ENCODE results near the gene C10orf143.

GRCh38 chr10:130146042-130146441 lies 35.4 kb upstream of the C10orf143 start:
- TF ChIP-seq, protein P1, sequence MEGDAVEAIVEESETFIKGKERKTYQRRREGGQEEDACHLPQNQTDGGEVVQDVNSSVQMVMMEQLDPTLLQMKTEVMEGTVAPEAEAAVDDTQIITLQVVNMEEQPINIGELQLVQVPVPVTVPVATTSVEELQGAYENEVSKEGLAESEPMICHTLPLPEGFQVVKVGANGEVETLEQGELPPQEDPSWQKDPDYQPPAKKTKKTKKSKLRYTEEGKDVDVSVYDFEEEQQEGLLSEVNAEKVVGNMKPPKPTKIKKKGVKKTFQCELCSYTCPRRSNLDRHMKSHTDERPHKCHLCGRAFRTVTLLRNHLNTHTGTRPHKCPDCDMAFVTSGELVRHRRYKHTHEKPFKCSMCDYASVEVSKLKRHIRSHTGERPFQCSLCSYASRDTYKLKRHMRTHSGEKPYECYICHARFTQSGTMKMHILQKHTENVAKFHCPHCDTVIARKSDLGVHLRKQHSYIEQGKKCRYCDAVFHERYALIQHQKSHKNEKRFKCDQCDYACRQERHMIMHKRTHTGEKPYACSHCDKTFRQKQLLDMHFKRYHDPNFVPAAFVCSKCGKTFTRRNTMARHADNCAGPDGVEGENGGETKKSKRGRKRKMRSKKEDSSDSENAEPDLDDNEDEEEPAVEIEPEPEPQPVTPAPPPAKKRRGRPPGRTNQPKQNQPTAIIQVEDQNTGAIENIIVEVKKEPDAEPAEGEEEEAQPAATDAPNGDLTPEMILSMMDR (IDR thresholded peaks at IDR 0.05; ENCODE audit: low read depth, low read length) = no peak
- TF ChIP-seq EZH2phosphoT487 (IDR thresholded peaks at IDR 0.05; ENCODE audit: low read depth) = no peak
